HG03460 (cell line): Measurements from ENCODE around the gene ABHD12.

Source experiments
- ATAC-seq: cut with Tn5 transposase; IDR thresholded peaks from one replicate; pipeline ENCODE4 v1.9.1; 2021; ENCODE audit not compliant: unreplicated experiment

ABHD12 gene

DNA sequence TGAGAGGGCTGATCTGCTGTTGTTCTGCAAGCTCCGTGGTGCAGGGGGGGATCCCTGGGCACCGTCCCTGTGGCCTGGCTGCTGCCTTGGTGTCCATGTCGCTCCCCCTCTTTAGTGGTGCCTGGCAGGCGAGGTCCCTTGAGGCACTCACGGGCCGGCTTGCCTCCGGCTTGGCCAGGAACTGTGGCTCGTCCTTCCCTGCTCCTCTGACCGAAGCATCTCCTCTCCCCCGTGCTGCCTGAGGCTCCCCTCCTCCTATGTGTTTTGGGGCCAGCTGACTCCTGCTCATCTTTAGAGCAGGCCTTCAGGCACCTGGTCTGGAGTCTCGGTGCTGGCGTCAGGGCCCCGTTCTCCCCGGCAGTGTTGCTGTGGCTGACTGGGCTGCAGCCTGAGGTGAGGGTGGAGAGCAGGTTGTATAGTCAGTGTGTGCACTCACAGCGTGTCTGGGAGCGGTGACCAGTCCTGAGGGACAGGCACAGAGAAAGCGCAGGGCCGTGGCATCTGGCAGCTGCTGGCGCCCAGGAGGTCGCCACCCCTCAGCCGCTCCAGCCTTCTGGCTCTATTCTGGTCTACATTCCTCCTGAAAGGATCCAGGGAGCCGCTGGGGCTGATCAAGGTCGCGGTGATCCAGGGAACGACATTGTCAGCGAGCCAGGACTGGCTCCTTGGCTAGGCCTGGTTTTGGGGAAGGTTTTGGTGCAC, 99.1 kb downstream of the ABHD12 start:
- ATAC-seq, result no peak

DNA sequence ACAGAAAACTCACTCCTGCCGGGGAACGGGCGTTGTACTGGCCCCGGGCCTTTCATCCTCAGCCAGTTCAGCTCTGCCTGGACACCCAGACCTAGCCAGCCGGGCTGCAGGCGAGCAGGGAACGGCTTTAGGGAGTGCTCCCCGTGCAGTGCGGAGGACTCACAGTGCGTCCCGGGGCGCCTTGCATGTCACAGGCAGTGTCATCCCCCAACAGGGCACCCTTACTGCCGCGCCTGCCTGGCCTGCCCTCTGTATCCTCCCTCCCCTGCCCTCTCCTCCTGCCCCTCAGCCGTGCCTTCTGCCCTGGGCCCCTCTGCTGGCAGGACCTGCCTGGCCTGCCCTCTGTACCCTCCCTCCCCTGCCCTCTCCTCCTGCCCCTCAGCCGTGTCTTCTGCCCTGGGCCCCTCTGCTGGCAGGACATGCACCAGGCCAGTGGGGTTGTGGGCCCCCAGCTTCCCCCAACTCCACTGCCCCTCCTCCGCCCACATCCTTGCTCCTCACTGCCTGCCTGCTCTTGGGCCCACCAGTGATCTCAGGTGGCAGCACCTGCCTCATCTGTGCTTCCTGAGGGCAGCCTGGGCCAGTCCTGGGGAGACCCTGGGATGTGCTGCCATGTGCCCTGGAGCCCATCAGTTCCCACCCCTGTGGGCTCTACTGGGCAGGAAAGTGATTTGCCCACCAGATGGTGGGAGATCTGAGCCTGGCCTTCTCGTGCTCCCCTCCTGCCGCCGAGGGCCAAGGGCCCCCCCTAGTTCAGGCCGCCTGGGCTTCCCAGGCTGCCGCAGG, 99.8 kb downstream of the ABHD12 start:
- ATAC-seq, result no peak

DNA sequence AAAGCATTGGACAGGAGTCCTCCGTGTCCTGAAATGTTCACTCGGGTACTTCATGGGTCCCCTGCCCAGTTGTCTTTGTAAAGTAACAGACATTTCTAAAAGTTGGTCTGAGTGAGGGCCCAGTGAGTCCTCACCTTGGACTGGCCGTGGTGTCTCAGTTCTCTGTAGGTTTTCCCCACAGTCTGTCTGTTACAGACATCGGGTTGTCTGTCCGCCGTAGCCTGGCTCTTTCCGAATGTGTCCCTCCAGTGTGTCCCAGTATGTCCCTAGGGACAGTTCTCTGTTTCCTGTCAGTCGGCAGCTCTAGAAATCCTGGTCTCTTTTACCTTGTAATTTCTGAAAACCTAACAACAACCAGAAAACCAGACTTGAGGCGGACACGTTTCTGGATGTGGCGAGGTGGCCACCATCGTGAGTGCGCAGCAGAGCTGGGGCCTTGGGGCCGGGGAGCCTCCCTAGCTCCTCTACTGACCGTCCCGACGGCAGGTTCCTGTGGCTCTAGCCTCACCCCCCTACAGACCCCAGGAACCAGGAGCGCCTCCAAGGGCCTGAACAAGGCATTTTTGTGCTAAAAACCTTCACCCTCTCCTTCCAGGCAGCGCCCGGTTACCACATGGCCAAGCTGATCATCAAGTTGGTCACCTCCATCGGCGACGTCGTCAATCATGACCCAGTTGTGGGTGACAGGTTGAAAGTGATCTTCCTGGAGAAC, 100.6 kb downstream of the ABHD12 start:
- no peak for ATAC-seq

DNA sequence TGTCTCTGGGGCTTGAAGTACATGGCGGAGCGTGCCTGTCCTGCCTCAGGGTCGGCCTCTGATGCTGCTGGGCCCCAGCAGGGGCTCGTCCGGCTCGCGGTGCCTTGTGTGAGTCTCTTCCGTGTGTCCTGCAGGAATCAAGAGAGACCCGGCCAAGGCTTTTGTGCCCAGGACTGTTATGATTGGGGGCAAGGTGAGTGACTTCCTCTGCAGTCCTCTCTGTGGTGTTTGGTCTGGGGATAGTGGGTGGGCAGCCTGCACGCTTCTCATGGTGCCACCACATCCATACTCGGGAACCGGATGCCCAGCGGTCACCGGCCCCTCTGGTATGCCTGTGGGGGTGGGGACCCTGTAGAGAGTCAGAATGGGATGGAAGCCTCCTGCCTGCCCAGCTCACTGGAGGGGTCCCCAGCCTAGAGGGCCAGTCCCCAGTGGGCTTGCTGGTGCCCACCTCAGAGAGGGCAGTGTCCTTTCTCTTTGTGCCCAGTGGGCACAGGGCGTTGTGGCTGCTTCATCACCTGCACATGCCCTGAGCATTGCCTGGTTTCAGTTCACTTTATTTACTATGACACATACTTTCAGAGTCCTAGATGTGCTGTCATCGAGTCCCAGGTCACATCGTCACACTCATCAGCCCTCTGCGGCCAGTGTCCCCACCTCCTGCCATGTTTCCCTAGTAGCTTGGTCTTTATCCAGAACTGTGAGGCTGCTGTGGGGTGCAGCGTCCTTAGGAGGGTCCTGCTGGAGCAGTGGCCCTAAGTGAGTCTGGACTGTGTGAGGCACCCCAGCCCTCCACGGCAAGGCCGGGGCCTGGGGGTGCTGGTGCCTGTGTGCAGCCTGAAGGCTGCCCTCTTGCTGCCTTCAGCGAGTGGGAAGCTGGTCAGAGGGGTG, 102.1 kb downstream of the ABHD12 start:
- ATAC-seq, result peak; percentile 96

DNA sequence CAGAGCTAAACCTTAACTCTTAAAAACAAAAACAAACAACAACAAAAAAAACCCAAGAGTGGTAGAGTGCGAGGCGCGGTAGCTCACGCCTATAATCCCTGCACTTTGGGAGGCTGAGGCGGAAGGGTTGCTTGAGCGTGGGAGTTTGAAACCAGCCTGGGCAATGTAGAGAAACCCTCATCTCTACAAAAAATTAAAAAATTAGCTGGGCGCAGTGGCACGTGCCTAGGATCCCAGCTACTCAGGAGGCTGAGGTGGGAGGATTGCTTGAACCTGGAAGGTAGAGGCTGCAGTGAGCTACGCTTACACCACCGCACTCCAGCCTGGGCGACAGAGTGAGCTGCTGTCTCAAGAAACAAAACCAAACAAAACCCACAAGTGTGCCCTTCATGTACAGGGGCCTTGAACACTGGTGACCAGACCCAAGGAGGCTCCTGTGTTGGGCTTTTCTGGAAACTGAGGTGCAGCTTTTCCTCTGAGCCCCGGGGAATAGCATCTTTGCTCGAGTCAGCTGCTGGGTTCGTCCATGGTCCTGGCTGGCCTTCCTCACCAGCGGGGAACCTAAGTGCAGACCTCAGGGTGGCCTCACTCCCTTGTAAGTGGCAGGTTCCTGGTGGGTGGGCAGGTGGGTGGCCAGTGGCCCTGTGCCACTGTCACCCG, 102.9 kb downstream of the ABHD12 start:
- no peak for ATAC-seq

DNA sequence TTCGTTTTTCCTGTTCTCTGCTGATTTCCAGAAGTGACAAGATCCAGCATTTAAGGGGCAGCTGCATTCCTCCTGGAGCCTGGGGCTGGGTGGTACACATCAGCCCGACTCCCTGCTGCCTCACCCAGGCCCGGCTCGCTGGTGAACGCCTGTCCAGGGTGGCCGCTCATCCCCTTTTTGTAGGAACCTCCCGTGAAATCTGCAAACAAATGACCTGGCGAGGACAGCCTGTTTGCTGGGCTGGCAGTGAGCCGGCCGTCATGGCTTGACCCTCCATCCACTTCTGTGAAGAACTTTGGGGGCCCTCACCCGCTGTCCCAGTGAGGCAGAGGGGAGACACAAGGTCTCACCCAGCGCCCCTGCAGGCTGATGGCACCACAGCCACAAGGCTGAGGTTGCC, 103.7 kb downstream of the ABHD12 start:
- no peak for ATAC-seq

DNA sequence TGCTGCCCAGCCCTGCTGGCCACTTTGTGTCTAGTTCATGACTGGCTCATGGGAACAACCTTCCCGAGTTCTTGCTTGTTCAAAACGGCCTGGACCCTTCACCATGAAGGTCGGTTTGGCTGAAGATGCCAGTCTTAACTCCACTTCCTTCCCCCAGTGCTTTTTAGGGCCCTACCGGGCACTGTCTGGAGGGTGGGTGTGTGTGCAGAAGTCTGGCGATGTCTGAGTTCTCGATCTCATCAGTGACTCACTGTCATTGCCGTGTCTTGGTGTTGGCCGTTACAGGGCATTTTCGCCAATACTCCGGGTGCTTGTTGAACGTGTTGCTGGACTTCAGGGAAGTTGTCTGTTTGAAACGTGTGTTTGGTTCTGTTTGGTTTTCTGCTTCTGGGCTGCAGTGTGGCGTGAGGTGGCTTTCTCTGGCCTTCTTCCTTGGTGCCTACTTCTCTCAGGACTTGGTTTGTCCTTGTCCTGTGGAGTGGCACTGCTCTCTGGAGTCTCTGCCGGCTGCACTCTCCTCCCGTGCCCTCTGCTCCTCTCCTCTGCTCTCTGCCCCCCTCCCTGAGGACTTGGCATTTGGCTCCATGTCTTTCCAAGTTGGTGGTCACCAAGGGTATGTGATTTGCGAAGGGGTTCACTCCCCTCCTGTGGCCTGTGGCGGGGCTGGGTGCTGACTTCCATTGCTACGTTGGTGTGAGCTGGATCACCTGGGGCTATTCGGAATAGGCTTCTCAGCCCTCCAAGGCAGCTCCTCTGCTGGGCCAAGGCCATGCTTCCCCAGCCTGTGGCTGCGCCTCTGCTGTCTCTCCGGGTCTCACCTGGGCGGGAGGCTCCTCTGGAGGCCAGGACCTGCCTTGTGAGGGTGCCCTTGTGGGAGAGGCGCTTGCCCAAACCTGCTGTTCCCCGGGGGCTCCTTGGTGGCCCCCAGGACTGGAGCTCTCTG, 104.5 kb downstream of the ABHD12 start:
- no peak for ATAC-seq

DNA sequence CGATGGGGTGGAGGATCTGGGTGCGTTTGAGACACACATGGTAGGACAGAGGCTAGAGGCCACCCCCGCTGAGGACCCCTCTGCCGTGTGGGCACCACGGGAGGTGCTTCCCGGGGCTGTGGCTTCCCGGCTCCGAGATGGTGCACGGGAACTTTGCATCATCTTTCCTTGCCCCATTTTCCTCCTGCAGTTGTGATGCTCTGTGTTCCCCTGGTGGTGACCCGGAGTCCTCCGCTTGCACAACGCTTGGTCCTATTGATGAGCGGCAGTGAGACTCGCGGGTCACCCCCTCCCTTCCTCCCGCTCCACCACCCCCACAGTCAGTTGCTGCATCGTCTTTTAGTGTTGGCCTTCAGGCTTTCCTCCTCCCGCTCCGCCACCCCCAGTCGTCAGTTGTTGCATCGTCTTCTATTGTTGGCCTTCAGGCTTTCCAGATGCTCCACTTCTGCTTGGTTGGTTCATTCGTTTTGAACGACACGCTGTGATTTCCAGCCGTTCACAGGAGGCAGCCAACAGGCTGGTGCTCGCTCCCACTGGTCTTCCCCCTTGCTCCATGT, 105.5 kb downstream of the ABHD12 start:
- ATAC-seq, result no peak

DNA sequence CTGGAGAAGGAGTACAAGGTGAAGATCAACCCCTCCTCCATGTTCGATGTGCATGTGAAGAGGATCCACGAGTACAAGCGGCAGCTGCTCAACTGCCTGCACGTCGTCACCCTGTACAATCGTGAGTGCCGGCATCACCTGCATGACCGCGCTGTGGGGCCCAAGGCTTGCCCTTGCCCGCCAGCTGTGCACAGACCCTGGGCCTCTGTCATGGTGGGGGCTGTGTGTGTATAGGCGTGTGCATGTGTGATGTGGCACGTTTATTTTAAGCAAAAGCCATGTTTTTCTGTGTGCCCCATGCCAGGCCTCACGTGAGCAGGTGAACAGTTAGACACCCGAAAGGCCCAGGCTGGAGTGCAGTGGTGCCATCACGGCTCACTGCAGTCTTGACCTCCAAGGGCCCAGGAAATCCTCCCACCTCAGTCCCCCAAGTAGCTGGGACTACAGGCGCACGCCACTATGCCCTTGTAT, 106.5 kb downstream of the ABHD12 start:
- ATAC-seq, result no peak

DNA sequence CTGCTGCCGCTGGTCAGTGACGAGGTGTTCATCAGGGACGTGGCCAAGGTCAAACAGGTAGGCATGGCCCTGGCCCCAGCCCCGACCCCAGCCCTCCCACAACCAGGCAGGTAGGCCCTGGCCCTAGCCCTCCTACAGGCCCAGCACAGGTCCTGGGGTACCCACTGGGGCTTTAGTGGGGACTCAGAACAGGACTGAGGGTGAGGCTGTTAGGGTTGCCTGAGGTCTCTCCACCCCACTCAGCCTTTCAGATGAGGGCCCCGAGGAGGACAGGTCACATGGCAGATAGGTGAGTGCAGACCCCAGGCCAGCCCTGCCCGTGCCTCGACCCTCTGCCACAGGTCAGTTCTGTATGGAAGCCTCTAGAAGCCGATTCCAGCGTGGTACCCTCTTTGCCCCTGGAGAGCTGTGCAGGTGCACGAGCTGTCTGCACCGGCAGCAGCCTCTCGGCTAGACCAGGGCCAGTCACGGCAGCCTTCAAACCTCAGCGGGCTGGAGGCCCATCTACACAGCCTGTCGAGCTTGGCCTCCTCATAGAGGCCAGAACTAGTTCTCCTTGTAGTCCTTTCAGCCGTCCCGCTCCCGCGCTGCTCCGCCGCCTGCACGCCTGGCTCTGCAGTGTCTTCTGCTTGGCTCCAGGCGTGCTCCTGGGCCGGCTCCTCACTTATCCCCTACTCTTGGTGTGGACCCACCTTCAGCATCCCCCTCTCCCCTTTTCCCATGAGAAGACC, 107.2 kb downstream of the ABHD12 start:
- no peak for ATAC-seq

DNA sequence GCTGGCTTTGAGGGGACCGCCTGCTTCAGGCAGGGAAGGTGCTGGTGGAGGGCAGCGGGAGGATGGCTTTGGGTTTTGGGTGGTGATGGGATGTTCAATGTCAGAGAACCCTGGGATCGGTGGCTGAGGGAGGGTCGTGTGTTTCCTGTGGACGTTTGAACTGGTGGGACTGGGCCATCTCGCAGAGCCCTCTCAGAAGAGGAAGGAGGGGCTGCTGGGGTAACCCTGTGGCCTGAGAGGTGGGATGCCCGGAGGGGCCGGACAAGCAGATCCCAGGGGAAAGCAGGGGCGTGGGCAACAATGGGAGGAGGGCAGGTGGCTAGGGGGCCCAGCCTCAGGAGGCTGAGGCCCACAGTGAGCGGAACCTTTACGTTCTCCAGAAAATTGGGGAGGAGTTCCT, 107.8 kb downstream of the ABHD12 start:
- ATAC-seq, result no peak

DNA sequence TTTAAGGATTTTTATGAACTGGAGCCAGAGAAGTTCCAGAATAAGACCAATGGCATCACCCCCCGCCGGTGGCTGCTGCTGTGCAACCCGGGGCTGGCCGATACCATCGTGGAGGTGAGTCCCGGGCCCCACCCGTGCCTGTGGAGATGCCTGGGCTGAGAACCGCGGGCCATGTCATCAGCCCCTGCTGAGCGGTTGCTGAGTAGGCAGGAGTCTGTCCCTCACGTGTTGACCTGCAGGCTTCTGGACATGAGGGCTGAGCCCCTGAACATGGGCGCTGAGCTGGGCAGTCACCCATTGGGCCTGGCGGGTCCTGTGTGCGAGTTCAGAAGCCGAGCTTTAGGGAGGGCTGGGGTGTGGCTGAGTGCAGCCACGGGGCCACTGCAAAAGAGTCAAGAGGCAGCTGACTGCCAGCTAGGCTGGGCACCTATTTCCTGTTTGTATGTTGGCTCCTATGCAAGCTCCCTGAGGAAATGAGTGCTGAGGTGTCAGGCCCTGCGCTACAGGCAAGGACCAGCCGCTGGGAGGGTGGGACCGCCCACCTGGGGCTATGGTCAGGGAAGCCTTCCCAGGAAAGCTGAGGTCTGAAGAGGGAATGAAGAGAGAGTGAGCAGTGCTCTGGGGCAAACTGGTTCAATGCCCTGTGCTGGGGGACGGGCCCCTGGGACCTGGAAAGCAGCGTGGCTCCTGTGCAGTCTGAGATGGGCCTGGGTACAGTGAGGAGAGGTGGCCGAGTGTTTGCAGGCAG, 108.4 kb downstream of the ABHD12 start:
- ATAC-seq, result peak; percentile 8

DNA sequence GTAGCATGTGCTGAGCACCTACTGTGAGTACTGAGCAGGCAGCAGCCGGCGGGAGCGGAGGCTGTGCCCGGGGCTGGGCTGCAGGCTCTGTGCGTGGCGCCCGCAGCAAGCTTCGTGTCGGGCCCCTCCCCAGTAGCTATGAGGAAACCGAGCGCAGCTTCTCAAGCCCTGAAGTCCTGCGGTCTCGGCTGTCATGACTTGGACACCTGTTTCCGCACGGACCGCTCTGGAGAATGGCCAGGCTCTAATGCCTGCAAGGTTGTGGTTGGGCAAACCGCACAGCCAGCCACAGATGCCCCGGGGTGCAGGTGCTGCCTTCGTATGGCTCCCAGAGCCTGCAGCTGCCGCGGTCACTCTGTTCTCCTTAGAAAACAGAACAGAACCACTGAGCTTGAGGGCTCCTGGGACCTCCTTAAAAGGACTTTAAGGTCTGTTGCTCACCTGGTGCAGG, 109.1 kb downstream of the ABHD12 start:
- peak; percentile 46 for ATAC-seq

DNA sequence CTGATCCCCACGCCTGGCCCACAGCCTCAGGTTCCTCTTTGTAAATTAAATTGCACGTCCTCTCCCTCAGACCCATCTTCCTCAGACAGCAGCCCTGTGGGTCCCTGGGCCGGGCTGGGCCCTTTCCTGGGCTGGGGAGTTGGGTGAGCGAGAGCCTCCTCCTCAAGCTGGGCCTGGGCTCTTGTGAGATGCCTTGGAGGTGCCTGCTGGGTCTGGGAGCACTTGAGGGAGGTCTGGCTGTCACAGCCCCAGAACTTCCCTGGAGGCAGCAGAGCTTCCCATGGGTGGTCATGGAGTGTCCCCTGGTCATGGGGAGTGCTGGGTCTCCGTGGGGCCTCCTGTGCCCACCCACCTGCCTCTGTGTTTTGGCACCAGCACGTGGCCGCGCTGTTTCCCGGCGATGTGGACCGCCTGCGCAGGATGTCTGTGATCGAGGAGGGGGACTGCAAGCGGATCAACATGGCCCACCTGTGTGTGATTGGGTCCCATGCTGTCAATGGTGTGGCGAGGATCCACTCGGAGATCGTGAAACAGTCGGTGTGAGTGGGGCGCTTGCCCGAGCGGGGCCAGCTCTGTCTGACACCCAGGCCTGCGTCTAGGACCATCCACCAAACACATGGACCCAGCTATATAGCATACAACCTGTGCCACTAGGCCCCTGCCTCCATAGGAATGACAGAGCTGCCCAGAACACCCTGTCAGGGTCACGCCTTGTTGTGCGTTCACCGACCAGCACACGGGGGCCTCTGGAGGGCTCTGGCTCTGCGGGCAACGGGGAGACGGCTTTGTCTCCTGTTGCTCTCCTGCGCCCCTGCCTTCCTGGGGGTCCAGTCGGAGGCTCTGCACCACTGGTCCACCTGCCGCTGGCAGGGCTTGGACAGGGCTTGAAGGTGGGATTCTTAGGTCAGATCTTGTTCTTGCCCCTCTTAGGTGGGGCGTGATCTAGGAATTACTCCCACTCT, 109.8 kb downstream of the ABHD12 start:
- ATAC-seq, result no peak

DNA sequence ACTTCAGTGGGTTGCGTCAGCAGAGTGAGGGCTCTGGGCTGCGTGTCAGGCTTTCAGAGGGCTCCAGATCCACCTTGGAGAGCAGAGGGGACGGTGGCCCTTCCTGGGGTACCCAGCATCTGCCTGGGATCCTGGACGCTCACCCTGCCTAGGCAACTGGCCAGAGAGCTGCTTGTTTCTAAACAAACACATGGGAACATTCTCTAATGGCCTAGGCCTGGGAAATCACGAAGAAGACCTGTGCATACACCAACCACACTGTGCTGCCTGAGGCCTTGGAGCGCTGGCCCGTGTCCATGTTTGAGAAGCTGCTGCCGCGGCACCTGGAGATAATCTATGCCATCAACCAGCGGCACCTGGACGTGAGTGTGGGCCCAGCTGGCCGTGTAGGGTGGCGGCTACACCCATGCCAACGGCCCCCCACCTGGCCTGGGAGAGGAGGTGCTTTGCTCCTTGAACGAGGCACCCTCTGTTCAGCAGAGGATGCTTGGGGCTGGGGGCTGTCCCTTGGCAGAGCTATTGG, 110.5 kb downstream of the ABHD12 start:
- ATAC-seq, result no peak

DNA sequence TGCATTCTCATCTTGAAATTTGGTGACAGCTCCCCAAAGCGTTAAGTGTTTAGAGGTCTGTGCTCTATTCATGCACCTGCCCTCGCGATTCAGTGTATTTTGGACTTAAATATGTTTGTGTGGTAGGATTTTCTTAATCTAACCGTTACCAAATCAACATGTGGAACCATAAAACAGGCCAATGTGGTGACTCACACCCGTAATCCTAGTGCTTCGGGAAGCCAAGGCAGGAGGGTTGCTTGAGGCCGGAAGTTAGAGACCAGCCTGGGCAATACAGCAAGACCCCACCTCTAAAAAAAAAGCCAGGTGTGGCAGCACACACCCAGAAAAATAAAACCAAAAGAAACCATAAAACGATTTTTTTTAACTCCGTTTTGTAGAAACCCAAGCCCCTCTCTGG, 111.2 kb downstream of the ABHD12 start:
- ATAC-seq, result no peak
